ENCODE measurements around the gene CACNG3.

- TF ChIP-seq CTCF (IDR thresholded peaks at IDR 0.05): no peak
- no peak for TF ChIP-seq POLR2A (IDR thresholded peaks at IDR 0.05)
Measured at GRCh38 chr16:24360936-24361335, 104.8 kb downstream of the CACNG3 start.

Data from adrenal gland (tissue), 5 donors.